GM12892 (cell line): ENCODE data around the gene SHANK1.

ENCODE experiments used
- POLR2A ChIP-seq: IDR thresholded peaks from 2 replicates; pipeline ENCODE4 v1.6.1; 2011; ENCODE audit warnings: low read depth, low read length, control low read depth
- POLR2AphosphoS5 ChIP-seq: IDR thresholded peaks from 2 replicates; pipeline ENCODE4 v1.6.1; 2011; ENCODE audit warnings: low read depth, low read length, control low read depth
- TAF1 ChIP-seq: IDR thresholded peaks from 2 replicates; pipeline ENCODE4 v1.6.1; 2011; ENCODE audit warnings: low read depth, mild to moderate bottlenecking, control low read depth, low read length, borderline replicate concordance

- no peak for TF ChIP-seq POLR2A
- TF ChIP-seq POLR2AphosphoS5 = no peak
- TF ChIP-seq TAF1 = no peak
Measured at GRCh38 chr19:50735869-50736268, 16.3 kb upstream of the SHANK1 start.
